ENCODE data around the gene TNN. TPM values are rescaled to one million over a fixed set of nuclear protein-coding genes. Genes with fewer than 3 reads are reported as not detected.

Gene TNN
- total RNA-seq, 1 donor from 2014 or later: not detected

DNA sequence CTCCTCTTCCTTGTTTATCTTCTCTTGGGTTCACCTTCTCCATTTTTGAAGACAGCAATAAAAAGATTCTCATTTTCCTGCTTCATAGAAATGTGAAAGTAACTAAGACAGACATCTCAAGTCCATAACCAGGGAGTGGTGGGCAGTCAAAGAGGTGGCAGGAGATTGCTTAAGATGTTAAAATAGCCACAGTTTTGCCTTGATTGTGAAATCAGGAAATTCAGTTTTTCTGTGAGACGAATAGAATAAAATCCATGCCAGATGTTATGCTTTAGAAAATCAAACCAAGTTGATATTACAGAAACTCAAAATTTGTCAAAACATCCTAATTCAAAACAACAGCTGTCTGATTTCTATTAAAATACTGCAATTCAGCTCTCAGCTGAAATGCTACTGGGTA, 57.2 kb downstream of the TNN start:
- H3K27me3 Mint-ChIP-seq: peaks cover 3% of the 10 kb centered on the region
- no peak overlapping the region for H3K4me3 Mint-ChIP-seq
- no peaks in the 10 kb centered on the region for H3K4me1 Mint-ChIP-seq
- POLR2A ChIA-PET: interaction anchor here (0.7 to 1.1 kb wide), 2 partner anchors 95 to 124 kb away, joined by 3 to 17 read pairs; no protein-coding TSS in a partner anchor
- DNase-seq: no peak
- H3K36me3 Mint-ChIP-seq (ENCODE audit: low read depth): no peaks in the 10 kb centered on the region
- no peak overlapping the region for H3K27ac Mint-ChIP-seq
- H3K9me3 Mint-ChIP-seq: no peaks in the 10 kb centered on the region
- no peak for ATAC-seq (ENCODE audit: low read depth)
- intact Hi-C loops (cut with micrococcal nuclease): loop anchor here (1.0 to 5.0 kb wide), 2 partner anchors 96 to 863 kb away; no protein-coding TSS in a partner anchor
- TF ChIP-seq, protein P1, sequence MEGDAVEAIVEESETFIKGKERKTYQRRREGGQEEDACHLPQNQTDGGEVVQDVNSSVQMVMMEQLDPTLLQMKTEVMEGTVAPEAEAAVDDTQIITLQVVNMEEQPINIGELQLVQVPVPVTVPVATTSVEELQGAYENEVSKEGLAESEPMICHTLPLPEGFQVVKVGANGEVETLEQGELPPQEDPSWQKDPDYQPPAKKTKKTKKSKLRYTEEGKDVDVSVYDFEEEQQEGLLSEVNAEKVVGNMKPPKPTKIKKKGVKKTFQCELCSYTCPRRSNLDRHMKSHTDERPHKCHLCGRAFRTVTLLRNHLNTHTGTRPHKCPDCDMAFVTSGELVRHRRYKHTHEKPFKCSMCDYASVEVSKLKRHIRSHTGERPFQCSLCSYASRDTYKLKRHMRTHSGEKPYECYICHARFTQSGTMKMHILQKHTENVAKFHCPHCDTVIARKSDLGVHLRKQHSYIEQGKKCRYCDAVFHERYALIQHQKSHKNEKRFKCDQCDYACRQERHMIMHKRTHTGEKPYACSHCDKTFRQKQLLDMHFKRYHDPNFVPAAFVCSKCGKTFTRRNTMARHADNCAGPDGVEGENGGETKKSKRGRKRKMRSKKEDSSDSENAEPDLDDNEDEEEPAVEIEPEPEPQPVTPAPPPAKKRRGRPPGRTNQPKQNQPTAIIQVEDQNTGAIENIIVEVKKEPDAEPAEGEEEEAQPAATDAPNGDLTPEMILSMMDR (IDR thresholded peaks at IDR 0.05): no peak
- CTCF ChIA-PET: interaction anchor here (0.5 to 5.6 kb wide), 22 partner anchors 9 to 1695 kb away, joined by 3 to 59 read pairs (median 6); partner anchors contain the start of gene MRPS14

DNA sequence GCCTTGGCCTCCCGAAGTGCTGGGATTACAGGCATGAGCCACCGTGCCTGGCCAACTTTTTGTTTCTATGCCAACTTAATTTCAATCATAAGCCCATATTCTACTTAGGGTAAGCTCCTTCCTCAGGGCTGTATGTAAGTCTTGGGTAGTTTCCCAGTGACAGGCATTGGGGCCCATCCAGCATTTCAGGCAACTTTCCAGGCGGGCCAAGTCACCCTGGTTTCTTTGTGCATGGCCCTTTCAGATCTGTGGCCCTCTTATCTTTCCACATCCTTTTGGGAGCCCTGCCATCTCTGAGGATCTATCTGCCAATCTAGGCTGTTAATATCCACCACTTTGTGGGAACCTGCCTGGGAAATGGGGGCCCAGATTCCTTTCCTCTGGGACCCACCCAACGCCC, 58.7 kb downstream of the TNN start:
- POLR2A ChIA-PET: no interaction called here
- Mint-ChIP-seq H3K4me1 (peaks cover 3% of the 10 kb centered on the region), H3K27me3 (no peaks in the 10 kb centered on the region), H3K27ac (no peak overlapping the region), H3K36me3 (ENCODE audit: low read depth) (no peaks in the 10 kb centered on the region), H3K9me3 (no peaks in the 10 kb centered on the region), H3K4me3 (no peak overlapping the region)
- no peak for ATAC-seq (ENCODE audit: low read depth)
- DNase-seq: no peak
- CTCF ChIA-PET: interaction anchor here (1.0 to 5.6 kb wide), 8 partner anchors 11 to 383 kb away, joined by 3 to 59 read pairs (median 9); no protein-coding TSS in a partner anchor
- TF ChIP-seq, protein P1 (IDR thresholded peaks at IDR 0.05): no peak
- intact Hi-C loops (cut with micrococcal nuclease): loop anchor here (5.0 kb wide), 1 partner anchor 864 kb away; no protein-coding TSS in a partner anchor

DNA sequence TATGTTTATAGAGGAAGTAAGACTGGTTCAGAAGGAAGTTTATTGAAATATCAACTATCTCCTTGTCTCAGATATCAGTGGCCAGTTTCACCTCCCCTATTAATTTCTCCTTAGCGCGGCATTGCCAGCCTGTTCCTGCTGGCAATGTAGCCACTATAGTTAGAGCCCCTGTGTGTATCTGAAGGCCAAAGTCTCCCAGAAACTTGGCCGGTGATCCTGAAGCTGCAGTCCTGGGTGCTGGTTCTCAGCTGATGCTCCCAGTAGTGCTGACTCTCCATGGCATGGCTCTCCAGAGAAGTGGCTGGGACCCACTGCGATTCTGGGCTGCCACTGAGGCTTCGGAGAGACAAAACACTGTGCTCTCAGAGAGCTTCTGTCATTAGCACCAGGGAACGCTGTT, 59.9 kb downstream of the TNN start:
- DNase-seq (no peak), ATAC-seq (ENCODE audit: low read depth) (no peak)
- TF ChIP-seq, protein P1 (IDR thresholded peaks at IDR 0.05): no peak
- Mint-ChIP-seq H3K27me3 (no peaks in the 10 kb centered on the region), H3K36me3 (ENCODE audit: low read depth) (no peaks in the 10 kb centered on the region), H3K27ac (no peak overlapping the region), H3K9me3 (no peaks in the 10 kb centered on the region), H3K4me3 (no peak overlapping the region), H3K4me1 (peaks cover 3% of the 10 kb centered on the region)
- intact Hi-C loops (cut with micrococcal nuclease): loop anchor here (5.0 kb wide), 1 partner anchor 865 kb away; no protein-coding TSS in a partner anchor
- ChIA-PET CTCF (interaction anchor here (3.1 to 5.6 kb wide), 2 partner anchors 19 to 98 kb away, joined by 24 to 59 read pairs; no protein-coding TSS in a partner anchor), POLR2A (no interaction called here)

DNA sequence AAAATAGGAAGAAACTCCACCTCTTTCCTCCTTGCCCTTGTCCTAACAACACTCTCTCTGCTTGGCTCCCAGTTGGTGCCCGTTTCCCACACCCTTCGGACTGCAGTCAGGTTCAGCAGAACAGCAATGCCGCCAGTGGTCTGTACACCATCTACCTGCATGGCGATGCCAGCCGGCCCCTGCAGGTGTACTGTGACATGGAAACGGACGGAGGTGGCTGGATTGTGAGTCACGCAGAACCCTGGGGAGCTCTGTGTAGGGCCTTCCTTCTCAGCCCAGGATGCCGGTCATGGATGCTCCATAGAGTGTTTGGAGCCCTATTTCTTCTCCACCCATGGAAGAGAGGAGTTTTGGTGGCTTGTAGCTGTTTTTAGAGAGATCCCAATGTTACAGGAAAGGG, 60.9 kb downstream of the TNN start:
- no peaks in the 10 kb centered on the region for H3K36me3 Mint-ChIP-seq (ENCODE audit: low read depth)
- H3K4me3 Mint-ChIP-seq: no peak overlapping the region
- peaks cover 3% of the 10 kb centered on the region for H3K4me1 Mint-ChIP-seq
- CTCF ChIA-PET: interaction anchor here (5.6 kb wide), 1 partner anchor 99 kb away, joined by 59 read pairs; no protein-coding TSS in a partner anchor
- no peak for ATAC-seq (ENCODE audit: low read depth)
- H3K9me3 Mint-ChIP-seq: no peaks in the 10 kb centered on the region
- intact Hi-C loops (cut with micrococcal nuclease): loop anchor here (5.0 kb wide), 1 partner anchor 866 kb away; no protein-coding TSS in a partner anchor
- H3K27me3 Mint-ChIP-seq: no peaks in the 10 kb centered on the region
- no peak for DNase-seq
- POLR2A ChIA-PET: no interaction called here
- H3K27ac Mint-ChIP-seq: no peak overlapping the region
- TF ChIP-seq, protein P1 (IDR thresholded peaks at IDR 0.05): no peak

DNA sequence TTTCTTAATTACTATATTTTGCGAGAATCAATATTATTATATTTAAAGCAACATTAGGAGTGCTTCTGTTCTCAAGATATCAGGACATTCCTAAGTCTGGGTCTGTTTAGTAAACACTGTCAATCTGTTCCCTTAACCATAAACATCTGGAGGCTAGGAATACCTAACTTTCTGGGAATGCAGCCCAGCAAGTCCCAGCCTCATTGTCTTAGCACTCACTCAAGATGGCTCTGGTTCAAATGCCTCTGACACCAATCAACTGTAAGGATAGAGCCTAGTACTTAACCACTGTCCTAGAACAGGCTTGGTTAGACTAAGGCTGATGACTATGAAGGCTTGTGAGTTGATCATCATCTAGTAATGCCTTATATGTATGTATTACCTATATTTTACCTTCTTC, 61.5 kb downstream of the TNN start:
- Mint-ChIP-seq H3K36me3 (ENCODE audit: low read depth) (no peaks in the 10 kb centered on the region), H3K9me3 (no peaks in the 10 kb centered on the region)

More for the DNA sequence above, 61.5 kb downstream of the TNN start:
- TF ChIP-seq, protein P1 (IDR thresholded peaks at IDR 0.05): no peak
- DNase-seq (no peak), ATAC-seq (ENCODE audit: low read depth) (no peak)
- H3K27me3 Mint-ChIP-seq: no peaks in the 10 kb centered on the region
- CTCF ChIA-PET: interaction anchor here (1.3 kb wide), 1 partner anchor 15 kb away, joined by 3 read pairs; no protein-coding TSS in a partner anchor
- H3K4me3 Mint-ChIP-seq: no peak overlapping the region
- H3K4me1 Mint-ChIP-seq: peaks cover 3% of the 10 kb centered on the region
- POLR2A ChIA-PET: no interaction called here
- H3K27ac Mint-ChIP-seq: no peak overlapping the region
- intact Hi-C loops (cut with micrococcal nuclease): loop anchor here (5.0 kb wide), 1 partner anchor 867 kb away; no protein-coding TSS in a partner anchor

Data from activated B cell treated with CpG ODN at 0.5 μM for 24 hours (primary cell).